Measurements from ENCODE around the gene ITGB2.

Gene ITGB2

DNA sequence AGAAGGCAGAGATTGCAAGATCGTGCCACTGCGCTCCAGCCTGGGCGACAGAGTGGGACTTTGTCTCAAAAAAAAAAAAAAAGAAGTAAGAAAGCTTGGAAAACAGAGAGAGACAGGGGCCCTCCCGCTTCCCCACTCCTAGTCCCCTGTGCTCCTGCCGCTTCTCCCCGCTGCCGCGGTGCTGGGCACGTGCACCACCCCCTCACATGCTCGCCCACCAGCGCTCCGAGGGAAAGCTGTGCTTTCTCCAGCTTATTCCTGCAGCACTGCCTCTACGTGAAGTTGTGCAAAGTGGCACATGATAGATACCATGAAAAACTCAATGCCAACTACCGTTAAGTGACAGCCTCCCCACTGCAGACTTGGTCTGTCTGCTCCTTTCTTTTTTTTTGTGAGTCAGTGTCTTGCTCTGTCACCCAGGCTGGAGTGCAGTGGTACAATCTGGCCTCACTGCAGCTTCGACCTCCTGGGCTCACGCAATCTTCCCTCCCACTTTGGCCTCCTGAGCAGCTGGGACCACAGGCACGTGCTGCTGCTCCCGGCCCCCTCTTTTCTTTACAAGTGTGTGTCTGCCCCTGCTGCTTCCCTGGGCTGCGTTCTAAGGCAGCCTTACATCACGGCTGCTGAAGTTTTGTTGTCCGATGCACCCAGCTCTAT is 34.6 kb upstream of the ITGB2 start:
- no peak overlapping the region for H3K4me2 ChIP-seq (ENCODE audit: low read length)
- no peak overlapping the region for H3K27ac ChIP-seq (ENCODE audit: low read depth, low read length, poor library complexity, severe bottlenecking)

DNA sequence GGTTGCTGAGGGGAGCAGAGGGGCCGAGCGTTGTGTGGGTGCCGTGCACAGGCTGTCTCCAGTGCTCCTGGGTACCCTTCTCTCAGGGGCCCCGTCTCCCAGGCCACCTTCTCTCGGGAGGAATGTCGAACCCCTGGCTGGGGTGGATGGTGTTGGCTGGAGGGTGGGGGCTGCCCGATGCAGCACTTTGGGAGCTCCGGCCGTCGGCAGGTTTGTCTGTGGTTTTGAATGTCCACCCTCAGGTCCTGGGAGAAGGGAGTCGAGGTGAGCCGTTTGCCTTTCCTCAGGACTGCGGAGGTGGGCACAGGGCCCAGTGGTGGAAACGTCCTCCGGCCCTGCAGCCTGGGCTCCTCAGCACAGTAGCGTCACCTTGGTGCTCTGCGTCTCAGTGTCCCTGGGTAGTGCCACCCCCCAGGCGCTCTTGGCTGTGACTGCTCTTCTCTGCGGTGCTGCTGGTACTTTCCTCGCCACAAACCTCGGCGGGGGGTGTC is 33.6 kb upstream of the ITGB2 start:
- Histone ChIP-seq H3K9me3 (ENCODE audit: low read length) (no peaks in the 10 kb centered on the region), H3K79me2 (ENCODE audit: insufficient read depth, low read length) (no peaks in the 10 kb centered on the region), H3K4me3 (ENCODE audit: low read depth, low read length, poor library complexity, severe bottlenecking) (no peak overlapping the region), H3K27ac (ENCODE audit: low read depth, low read length, poor library complexity, severe bottlenecking) (no peak overlapping the region), H2AFZ (ENCODE audit: low read length) (no peak overlapping the region), H3K4me1 (ENCODE audit: insufficient read depth, low read length, severe bottlenecking) (peaks cover 19% of the 10 kb centered on the region), H3K9me2 (ENCODE audit: low read depth, low read length) (no peaks in the 10 kb centered on the region), H3K27me3 (ENCODE audit: insufficient read depth, low read length) (no peaks in the 10 kb centered on the region), H3K36me3 (ENCODE audit: insufficient read depth, low read length) (peaks cover 72% of the 10 kb centered on the region), H4K20me1 (ENCODE audit: insufficient read depth, low read length) (no peaks in the 10 kb centered on the region), H3K4me2 (ENCODE audit: low read length) (no peak overlapping the region), H3F3A (ENCODE audit: insufficient read depth, low read length) (no peaks in the 10 kb centered on the region), H3K9ac (ENCODE audit: low read length) (no peak overlapping the region)
- no peak for TF ChIP-seq EZH2 (IDR thresholded peaks at IDR 0.05; ENCODE audit: borderline replicate concordance, low read length)
- TF ChIP-seq, protein P1, sequence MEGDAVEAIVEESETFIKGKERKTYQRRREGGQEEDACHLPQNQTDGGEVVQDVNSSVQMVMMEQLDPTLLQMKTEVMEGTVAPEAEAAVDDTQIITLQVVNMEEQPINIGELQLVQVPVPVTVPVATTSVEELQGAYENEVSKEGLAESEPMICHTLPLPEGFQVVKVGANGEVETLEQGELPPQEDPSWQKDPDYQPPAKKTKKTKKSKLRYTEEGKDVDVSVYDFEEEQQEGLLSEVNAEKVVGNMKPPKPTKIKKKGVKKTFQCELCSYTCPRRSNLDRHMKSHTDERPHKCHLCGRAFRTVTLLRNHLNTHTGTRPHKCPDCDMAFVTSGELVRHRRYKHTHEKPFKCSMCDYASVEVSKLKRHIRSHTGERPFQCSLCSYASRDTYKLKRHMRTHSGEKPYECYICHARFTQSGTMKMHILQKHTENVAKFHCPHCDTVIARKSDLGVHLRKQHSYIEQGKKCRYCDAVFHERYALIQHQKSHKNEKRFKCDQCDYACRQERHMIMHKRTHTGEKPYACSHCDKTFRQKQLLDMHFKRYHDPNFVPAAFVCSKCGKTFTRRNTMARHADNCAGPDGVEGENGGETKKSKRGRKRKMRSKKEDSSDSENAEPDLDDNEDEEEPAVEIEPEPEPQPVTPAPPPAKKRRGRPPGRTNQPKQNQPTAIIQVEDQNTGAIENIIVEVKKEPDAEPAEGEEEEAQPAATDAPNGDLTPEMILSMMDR (IDR thresholded peaks at IDR 0.05; ENCODE audit: low read length), result no peak

More for the DNA sequence above, 34.6 kb upstream of the ITGB2 start:
- TF ChIP-seq, protein P1 (IDR thresholded peaks at IDR 0.05; ENCODE audit: low read length), result no peak
- TF ChIP-seq EZH2 (IDR thresholded peaks at IDR 0.05; ENCODE audit: borderline replicate concordance, low read length), result no peak
- Histone ChIP-seq H3K4me1 (ENCODE audit: insufficient read depth, low read length, severe bottlenecking) (peaks cover 16% of the 10 kb centered on the region), H3K27me3 (ENCODE audit: insufficient read depth, low read length) (no peaks in the 10 kb centered on the region), H3K9me2 (ENCODE audit: low read depth, low read length) (no peaks in the 10 kb centered on the region), H4K20me1 (ENCODE audit: insufficient read depth, low read length) (no peaks in the 10 kb centered on the region), H3F3A (ENCODE audit: insufficient read depth, low read length) (no peaks in the 10 kb centered on the region), H3K9me3 (ENCODE audit: low read length) (no peaks in the 10 kb centered on the region), H2AFZ (ENCODE audit: low read length) (no peak overlapping the region), H3K36me3 (ENCODE audit: insufficient read depth, low read length) (peaks cover 74% of the 10 kb centered on the region), H3K4me3 (ENCODE audit: low read depth, low read length, poor library complexity, severe bottlenecking) (no peak overlapping the region), H3K79me2 (ENCODE audit: insufficient read depth, low read length) (no peaks in the 10 kb centered on the region), H3K9ac (ENCODE audit: low read length) (no peak overlapping the region)

- no peaks in the 10 kb centered on the region for H3K9me3 ChIP-seq (ENCODE audit: low read length)
- H2AFZ ChIP-seq (ENCODE audit: low read length), result no peak overlapping the region
- H3K36me3 ChIP-seq (ENCODE audit: insufficient read depth, low read length), result peaks cover 68% of the 10 kb centered on the region
- no peaks in the 10 kb centered on the region for H3F3A ChIP-seq (ENCODE audit: insufficient read depth, low read length)
- H4K20me1 ChIP-seq (ENCODE audit: insufficient read depth, low read length), result no peaks in the 10 kb centered on the region
- H3K4me1 ChIP-seq (ENCODE audit: insufficient read depth, low read length, severe bottlenecking), result peaks cover 24% of the 10 kb centered on the region
- H3K9me2 ChIP-seq (ENCODE audit: low read depth, low read length), result no peaks in the 10 kb centered on the region
- TF ChIP-seq, protein P1 (IDR thresholded peaks at IDR 0.05; ENCODE audit: low read length), result no peak
- no peak for TF ChIP-seq EZH2 (IDR thresholded peaks at IDR 0.05; ENCODE audit: borderline replicate concordance, low read length)
- H3K79me2 ChIP-seq (ENCODE audit: insufficient read depth, low read length), result no peaks in the 10 kb centered on the region
- H3K4me3 ChIP-seq (ENCODE audit: low read depth, low read length, poor library complexity, severe bottlenecking), result no peak overlapping the region
- H3K27me3 ChIP-seq (ENCODE audit: insufficient read depth, low read length), result no peaks in the 10 kb centered on the region
- H3K9ac ChIP-seq (ENCODE audit: low read length), result no peak overlapping the region
- no peak overlapping the region for H3K27ac ChIP-seq (ENCODE audit: low read depth, low read length, poor library complexity, severe bottlenecking)
- H3K4me2 ChIP-seq (ENCODE audit: low read length), result no peak overlapping the region
Observed at GRCh38 chr21:44953628-44954021, 32.9 kb upstream of the ITGB2 start.

Measured in OCI-LY1 (cell line).